HG02642 (cell line): ENCODE data around the gene CPXM1.
"Not testable (repeated sequence)": the region's sequence is repeated elsewhere in the genome, so short reads cannot be mapped to it uniquely, and the experiment has no call there.

Experiments
- ATAC-seq: cut with Tn5 transposase; IDR thresholded peaks from one replicate; pipeline ENCODE4 v1.9.1; 2021; ENCODE audit warnings: mild to moderate bottlenecking; ENCODE audit not compliant: unreplicated experiment, poor library complexity

The CPXM1 gene

GRCh38 chr20:2800521-2801285, at the start of gene CPXM1:
Gene CPXM1 (minus strand): TSS chr20:2800627. CDS start chr20:2800572, 55 bp downstream.
- ATAC-seq, result no peak

GRCh38 chr20:2849529-2849928, 49.1 kb upstream of the CPXM1 start:
- no peak for ATAC-seq

- no peak for ATAC-seq
Observed at GRCh38 chr20:2847802-2848201, 47.4 kb upstream of the CPXM1 start.

- ATAC-seq, result no peak
Observed at GRCh38 chr20:2846698-2847097, 46.3 kb upstream of the CPXM1 start.

- no peak for ATAC-seq
Observed at GRCh38 chr20:2845607-2846006, 45.2 kb upstream of the CPXM1 start.

GRCh38 chr20:2840967-2841531, 40.6 kb upstream of the CPXM1 start:
- ATAC-seq, result peak; percentile 39

- ATAC-seq, result peak; percentile 96
Observed at GRCh38 chr20:2840138-2840966, 39.9 kb upstream of the CPXM1 start, which contains the start of the genes PCED1A and VPS16. Gene PCED1A (minus strand): TSS chr20:2840655. CDS start chr20:2839912, 743 bp downstream. Gene VPS16 (plus strand): TSS chr20:2840745. CDS start chr20:2840775, 30 bp downstream.

GRCh38 chr20:2839732-2840137, 39.3 kb upstream of the CPXM1 start:
- no peak for ATAC-seq

GRCh38 chr20:2838847-2839671, 38.6 kb upstream of the CPXM1 start:
- no peak for ATAC-seq

GRCh38 chr20:2838170-2838797, 37.9 kb upstream of the CPXM1 start:
- no peak for ATAC-seq

- no peak for ATAC-seq
Observed at GRCh38 chr20:2837221-2837960, 37.0 kb upstream of the CPXM1 start.

GRCh38 chr20:2836035-2836434, 35.6 kb upstream of the CPXM1 start:
- ATAC-seq, result no peak

GRCh38 chr20:2835331-2835796, 34.9 kb upstream of the CPXM1 start:
- no peak for ATAC-seq

- no peak for ATAC-seq
Observed at GRCh38 chr20:2834401-2835110, 34.1 kb upstream of the CPXM1 start.

GRCh38 chr20:2833761-2834160, 33.3 kb upstream of the CPXM1 start:
- no peak for ATAC-seq

- ATAC-seq, result not testable (repeated sequence)
Observed at GRCh38 chr20:2831206-2831605, 30.8 kb upstream of the CPXM1 start.

GRCh38 chr20:2829376-2829775, 28.9 kb upstream of the CPXM1 start:
- no peak for ATAC-seq

GRCh38 chr20:2826655-2827054, 26.2 kb upstream of the CPXM1 start:
- ATAC-seq, result no peak
